Activated CD8-positive, alpha-beta memory T cell treated with anti-CD3 and anti-CD28 coated beads for 24 hours (primary cell): ENCODE results near the gene DNAH3.
"Not testable (repeated sequence)": the region's sequence is repeated elsewhere in the genome, so short reads cannot be mapped to it uniquely, and the experiment has no call there.

Experiments used
- DNase-seq: peaks from one replicate; pipeline ENCODE4 v3.0.0-alpha.2; 2020

The DNAH3 gene

GRCh38 chr16:21120976-21121520 lies 29.6 kb downstream of the DNAH3 start:
- no peak for DNase-seq

GRCh38 chr16:21117567-21117966 lies 33.1 kb downstream of the DNAH3 start:
- DNase-seq = no peak

- peak; percentile 55 for DNase-seq
Measured at GRCh38 chr16:21116148-21116693, 34.4 kb downstream of the DNAH3 start.

- not testable (repeated sequence) for DNase-seq
Measured at GRCh38 chr16:21115551-21115950, 35.1 kb downstream of the DNAH3 start.

GRCh38 chr16:21103941-21104860 lies 46.4 kb downstream of the DNAH3 start:
- no peak for DNase-seq

GRCh38 chr16:21101631-21102420 lies 48.8 kb downstream of the DNAH3 start:
- no peak for DNase-seq

- DNase-seq = no peak
Measured at GRCh38 chr16:21100447-21100846, 50.2 kb downstream of the DNAH3 start.

- DNase-seq = no peak
Measured at GRCh38 chr16:21097151-21097550, 53.5 kb downstream of the DNAH3 start.

GRCh38 chr16:21094719-21095118 lies 55.9 kb downstream of the DNAH3 start:
- DNase-seq = not testable (repeated sequence)

- no peak for DNase-seq
Measured at GRCh38 chr16:21092951-21093350, 57.7 kb downstream of the DNAH3 start.

- DNase-seq = no peak
Measured at GRCh38 chr16:21088646-21089538, 61.8 kb downstream of the DNAH3 start.

GRCh38 chr16:21088143-21088542 lies 62.5 kb downstream of the DNAH3 start:
- DNase-seq = no peak

GRCh38 chr16:21084631-21085225 lies 65.9 kb downstream of the DNAH3 start:
- DNase-seq = no peak

GRCh38 chr16:21083729-21084268 lies 66.8 kb downstream of the DNAH3 start:
- DNase-seq = peak; percentile 78

- DNase-seq = no peak
Measured at GRCh38 chr16:21081329-21081728, 69.3 kb downstream of the DNAH3 start.

- no peak for DNase-seq
Measured at GRCh38 chr16:21078563-21078962, 72.1 kb downstream of the DNAH3 start.

- no peak for DNase-seq
Measured at GRCh38 chr16:21076186-21076883, 74.3 kb downstream of the DNAH3 start.

- DNase-seq = no peak
Measured at GRCh38 chr16:21075252-21075651, 75.4 kb downstream of the DNAH3 start.

- no peak for DNase-seq
Measured at GRCh38 chr16:21072976-21073375, 77.7 kb downstream of the DNAH3 start.

GRCh38 chr16:21071741-21072140 lies 78.9 kb downstream of the DNAH3 start:
- no peak for DNase-seq

- no peak for DNase-seq
Measured at GRCh38 chr16:21070564-21070963, 80.1 kb downstream of the DNAH3 start.
